ENCODE data around the gene PPP2R5C.

PPP2R5C gene

GRCh38 chr14:101966742-101967141 lies 205.2 kb downstream of the PPP2R5C start:
- Histone ChIP-seq H3K79me2 (ENCODE audit: insufficient read depth, low read length) (peaks cover 72% of the 10 kb centered on the region), H3K4me1 (ENCODE audit: insufficient read depth, low read length) (peaks cover 41% of the 10 kb centered on the region), H3K27me3 (ENCODE audit: insufficient read depth, low read length, poor library complexity) (no peaks in the 10 kb centered on the region), H3K4me2 (ENCODE audit: insufficient read depth, low read length) (peak overlapping the region; percentile 93), H3K36me3 (ENCODE audit: insufficient read depth, low read length) (peaks cover 35% of the 10 kb centered on the region), H3K9ac (ENCODE audit: low read depth, low read length) (peak overlapping the region; percentile 97), H3K27ac (ENCODE audit: low read length) (no peak overlapping the region), H3K9me3 (ENCODE audit: insufficient read depth, low read length, severe bottlenecking) (no peaks in the 10 kb centered on the region), H2AFZ (ENCODE audit: low read depth, low read length) (no peak overlapping the region), H3K4me3 (ENCODE audit: low read depth in 1 of 2, low read length in 2 of 2) (peak overlapping the region in 1 of 2 experiments; percentile 96; a peak in 1 of 4 replicates), H4K20me1 (ENCODE audit: insufficient read depth, low read length) (peaks cover 38% of the 10 kb centered on the region)
- no peak for DNase-seq
- no peak for ATAC-seq (ENCODE audit: insufficient read depth, low read depth)
- TF ChIP-seq CTCF (IDR thresholded peaks at IDR 0.05; ENCODE audit: borderline replicate concordance, extremely low read depth, low read length, poor library complexity, severe bottlenecking) (no peak), EZH2 (IDR thresholded peaks at IDR 0.05; ENCODE audit: borderline replicate concordance, low read depth, low read length, severe bottlenecking) (no peak)

- peak overlapping the region; percentile 19; the same call in 1 of the 2 replicates for H3K27ac ChIP-seq (ENCODE audit: low read length)
- H3K4me1 ChIP-seq (ENCODE audit: insufficient read depth, low read length) = peaks cover 41% of the 10 kb centered on the region
- peak overlapping the region; percentile 93; the same call in 1 of the 2 replicates for H3K4me2 ChIP-seq (ENCODE audit: insufficient read depth, low read length)
- no peaks in the 10 kb centered on the region for H3K9me3 ChIP-seq (ENCODE audit: insufficient read depth, low read length, severe bottlenecking)
- H3K79me2 ChIP-seq (ENCODE audit: insufficient read depth, low read length) = peaks cover 87% of the 10 kb centered on the region
- no peak overlapping the region for H3K9ac ChIP-seq (ENCODE audit: low read depth, low read length)
- ATAC-seq (ENCODE audit: insufficient read depth, low read depth) = no peak
- H2AFZ ChIP-seq (ENCODE audit: low read depth, low read length) = no peak overlapping the region
- DNase-seq = no peak
- H3K27me3 ChIP-seq (ENCODE audit: insufficient read depth, low read length, poor library complexity) = no peaks in the 10 kb centered on the region
- H3K4me3 ChIP-seq (ENCODE audit: low read depth in 1 of 2, low read length in 2 of 2) = no peak overlapping the region
- TF ChIP-seq CTCF (IDR thresholded peaks at IDR 0.05; ENCODE audit: borderline replicate concordance, extremely low read depth, low read length, poor library complexity, severe bottlenecking) (no peak), EZH2 (IDR thresholded peaks at IDR 0.05; ENCODE audit: borderline replicate concordance, low read depth, low read length, severe bottlenecking) (no peak)
- H3K36me3 ChIP-seq (ENCODE audit: insufficient read depth, low read length) = peaks cover 38% of the 10 kb centered on the region
- H4K20me1 ChIP-seq (ENCODE audit: insufficient read depth, low read length) = peaks cover 50% of the 10 kb centered on the region
These were observed 206.7 kb downstream of the PPP2R5C start for GRCh38 chr14:101968186-101968585.

GRCh38 chr14:101969481-101969880 lies 208.0 kb downstream of the PPP2R5C start:
- peaks cover 57% of the 10 kb centered on the region for H4K20me1 ChIP-seq (ENCODE audit: insufficient read depth, low read length)
- peaks cover 33% of the 10 kb centered on the region for H3K4me1 ChIP-seq (ENCODE audit: insufficient read depth, low read length)
- no peak overlapping the region for H3K9ac ChIP-seq (ENCODE audit: low read depth, low read length)
- ATAC-seq (ENCODE audit: insufficient read depth, low read depth) = no peak
- H3K36me3 ChIP-seq (ENCODE audit: insufficient read depth, low read length) = peaks cover 37% of the 10 kb centered on the region
- H2AFZ ChIP-seq (ENCODE audit: low read depth, low read length) = no peak overlapping the region
- H3K4me2 ChIP-seq (ENCODE audit: insufficient read depth, low read length) = no peak overlapping the region
- no peak for TF ChIP-seq CTCF (IDR thresholded peaks at IDR 0.05; ENCODE audit: borderline replicate concordance, extremely low read depth, low read length, poor library complexity, severe bottlenecking)
- TF ChIP-seq EZH2 (IDR thresholded peaks at IDR 0.05; ENCODE audit: borderline replicate concordance, low read depth, low read length, severe bottlenecking) = no peak
- H3K79me2 ChIP-seq (ENCODE audit: insufficient read depth, low read length) = peaks cover 98% of the 10 kb centered on the region
- H3K27me3 ChIP-seq (ENCODE audit: insufficient read depth, low read length, poor library complexity) = no peaks in the 10 kb centered on the region
- no peaks in the 10 kb centered on the region for H3K9me3 ChIP-seq (ENCODE audit: insufficient read depth, low read length, severe bottlenecking)
- no peak overlapping the region for H3K4me3 ChIP-seq (ENCODE audit: low read depth in 1 of 2, low read length in 2 of 2)
- no peak for DNase-seq
- no peak overlapping the region for H3K27ac ChIP-seq (ENCODE audit: low read length)

Data from DND-41 (cell line).